Spleen (tissue), 11 donors: ENCODE measurements around the gene TEX14. TPM values are rescaled to one million over a fixed set of nuclear protein-coding genes. Genes with fewer than 3 reads are reported as not detected.
"Not testable (repeated sequence)": the region's sequence is repeated elsewhere in the genome, so short reads cannot be mapped to it uniquely, and the experiment has no call there.

ENCODE experiments used
- DNase-seq: peaks from one replicate; pipeline ENCODE4 v3.0.0-alpha.2; 2020
- H3K27ac ChIP-seq, 8 donors: fragments of 200-600 bp; sonication (generic) in 7 of 8; 1 replicate in 4 of 8; 2 replicates in 4 of 8; pipeline versions ENCODE4 v1.5.0 to v1.8.0; 2016 to 2021; ENCODE audit warnings: inconsistent platforms in 4 of 8, mild to moderate bottlenecking in 4 of 8, moderate library complexity in 1 of 8
- H3K27me3 ChIP-seq, 7 donors: fragments of 200-600 bp; sonication (generic) in 6 of 7; replicated peaks in 1 of 7; 1 replicate in 4 of 7; 2 replicates in 3 of 7; pipeline versions ENCODE4 v1.5.0 to v1.8.0; 2016 to 2021; ENCODE audit warnings: inconsistent platforms in 3 of 7, mild to moderate bottlenecking in 1 of 7
- H3K36me3 ChIP-seq, 6 donors: fragments of 200-600 bp; sonication (generic) in 5 of 6; 1 replicate in 4 of 6; 2 replicates in 2 of 6; pipeline versions ENCODE4 v1.5.0 to v1.8.0; 2016 to 2021; ENCODE audit warnings: inconsistent platforms in 2 of 6
- H3K4me1 ChIP-seq, 6 donors: fragments of 200-600 bp; sonication (generic) in 5 of 6; 1 replicate in 3 of 6; 2 replicates in 3 of 6; pipeline versions ENCODE4 v1.5.0 to v1.8.0; 2016 to 2021; ENCODE audit warnings: inconsistent platforms in 3 of 6
- H3K4me3 ChIP-seq, 8 donors: fragments of 200-600 bp; sonication (generic) in 7 of 8; 1 replicate in 4 of 8; 2 replicates in 4 of 8; pipeline versions ENCODE4 v1.5.0 to v1.8.0; 2016 to 2021; ENCODE audit warnings: inconsistent platforms in 4 of 8, mild to moderate bottlenecking in 4 of 8, moderate library complexity in 2 of 8
- H3K9me3 ChIP-seq, 8 donors: fragments of 200-600 bp; sonication (generic) in 7 of 8; 1 replicate in 4 of 8; 2 replicates in 4 of 8; pipeline versions ENCODE4 v1.5.0 to v1.8.0; 2016 to 2021; ENCODE audit warnings: inconsistent platforms in 4 of 8
- CTCF ChIP-seq, 11 experiments: fragments of 200-600 bp in 7 of 11; fragments of 450-650 bp in 4 of 11; sonication (generic) in 4 of 11; IDR thresholded peaks in 8 of 11; conservative IDR thresholded peaks in 3 of 11; 1 replicate in 7 of 11; 2 replicates in 4 of 11; pipeline versions ENCODE4 v1.4.0 to v1.8.0; 2016 to 2021; ENCODE audit warnings: antibody characterized with exemption in 11 of 11, inconsistent platforms in 4 of 11, mild to moderate bottlenecking in 1 of 11
- POLR2A ChIP-seq, 3 donors: fragments of 450-650 bp; IDR thresholded peaks; one replicate each; pipeline ENCODE4 v1.5.1; 2017; ENCODE audit warnings: antibody characterized with exemption in 3 of 3, mild to moderate bottlenecking in 1 of 3
- POLR2AphosphoS5 ChIP-seq, 3 donors: sonication (generic); formaldehyde crosslinking; IDR thresholded peaks; one replicate each; pipeline ENCODE4 v1.5.1; 2017; ENCODE audit warnings: antibody characterized with exemption in 3 of 3
- WGBS, 5 donors: extraction: QIAGEN DNeasy Blood & Tissue Kit in 3 of 5; methylation state at CpG; one replicate each; pipeline versions ENCODE4 v1.1.5 to v1.1.7; 2013 to 2018; 5-methylcytosine and 5-hydroxymethylcytosine counted together
- intact Hi-C: fragments of 100-400 bp; cut with DNase I; formaldehyde crosslinking; loops from one replicate; pipeline ENCODE4 v1.15.0; 2023; ENCODE audit warnings: low total_unique reads
- polyA plus RNA-seq, 3 donors: library from polyadenylated mRNA; stranded (reverse); fragments of 200-250 nt; gene quantifications; one replicate each; pipeline ENCODE4 v1.2.1, GENCODE V29; 2013
- total RNA-seq, 7 donors: library from RNA; depleted of rRNA in 3 of 7; stranded (reverse); fragments of >200 nt in 3 of 7; fragmentation: NEBNext Ultra II Directional in 4 of 7; extraction: Animal tissue kit (Norgen Biotek cat#: 25700) in 4 of 7; gene quantifications; one replicate each; pipeline versions ENCODE4 v1.1.0 to v1.2.1, GENCODE V29; 2016 to 2021
- donor health status: healthy with polysubstance abuse.
- donor health status: DM: no; HTN: no; CAD: no; lungs with moderate emphysema.
- donor health status: DM: no; HTN: no; CAD: no.
- donor health status: Bipolar disorder and iron deficiency.
- donor health status: healthy.
- donor health status: DM: no; HTN: no; CAD: no.
- donor health status: DM: yes; HTN: yes; CAD: no.

TEX14 gene
- total and polyA plus RNA-seq, 10 donors: 0.17 to 0.70 (median 0.39) TPM; not detected in 1

- H3K27me3 ChIP-seq: peaks cover 0 to 5% (median 0%) of the 10 kb centered on the region in 7 donors
- TF ChIP-seq CTCF (IDR thresholded peaks at IDR 0.05 in 8 of 11, conservative IDR thresholded peaks at IDR 0.05 in 3 of 11): no peak
- no peak for TF ChIP-seq POLR2AphosphoS5 (IDR thresholded peaks at IDR 0.05)
- no peak for TF ChIP-seq POLR2A (IDR thresholded peaks at IDR 0.05)
- DNase-seq: no peak
- no peaks in the 10 kb centered on the region for H3K36me3 ChIP-seq
- H3K27ac ChIP-seq: no peak overlapping the region
- WGBS, 5 donors: 77 to 93% (median 88%) methylated on average over 2 of the region's 2 CpGs
- intact Hi-C loops: no loop called here
- H3K9me3 ChIP-seq: no peaks in the 10 kb centered on the region
- peaks cover 0 to 17% (median 3%) of the 10 kb centered on the region in 6 donors for H3K4me1 ChIP-seq
- no peak overlapping the region for H3K4me3 ChIP-seq
These were observed 27.5 kb downstream of the TEX14 start for GRCh38 chr17:58664302-58664701.

GRCh38 chr17:58661499-58661898 lies 30.3 kb downstream of the TEX14 start:
- TF ChIP-seq CTCF (IDR thresholded peaks at IDR 0.05 in 8 of 11, conservative IDR thresholded peaks at IDR 0.05 in 3 of 11) (no peak), POLR2A (IDR thresholded peaks at IDR 0.05) (no peak), POLR2AphosphoS5 (IDR thresholded peaks at IDR 0.05) (no peak)
- DNase-seq: no peak
- intact Hi-C loops: no loop called here
- Histone ChIP-seq H3K4me3 (no peak overlapping the region), H3K9me3 (no peaks in the 10 kb centered on the region), H3K36me3 (no peaks in the 10 kb centered on the region), H3K27me3 (peaks cover 0 to 5% (median 0%) of the 10 kb centered on the region in 7 donors), H3K27ac (no peak overlapping the region), H3K4me1 (peaks cover 0 to 21% (median 8%) of the 10 kb centered on the region in 6 donors)
- 91 to 97% (median 94%) methylated on average over 22 to 26 of the region's 26 CpGs for WGBS, 5 donors

- Histone ChIP-seq H3K27ac (no peak overlapping the region), H3K4me3 (no peak overlapping the region), H3K36me3 (no peaks in the 10 kb centered on the region), H3K4me1 (peaks cover 0 to 20% (median 7%) of the 10 kb centered on the region in 6 donors), H3K9me3 (no peaks in the 10 kb centered on the region), H3K27me3 (peaks cover 0 to 1% (median 0%) of the 10 kb centered on the region in 7 donors)
- no peak for TF ChIP-seq CTCF (IDR thresholded peaks at IDR 0.05 in 8 of 11, conservative IDR thresholded peaks at IDR 0.05 in 3 of 11)
- TF ChIP-seq POLR2A (IDR thresholded peaks at IDR 0.05): no peak
- no peak for TF ChIP-seq POLR2AphosphoS5 (IDR thresholded peaks at IDR 0.05)
- intact Hi-C loops: no loop called here
- DNase-seq: no peak
- 79 to 90% (median 87%) methylated on average over 4 of the region's 4 CpGs for WGBS, 5 donors
These were observed 31.2 kb downstream of the TEX14 start for GRCh38 chr17:58660621-58661020.

GRCh38 chr17:58659714-58660084 lies 32.1 kb downstream of the TEX14 start:
- H3K9me3 ChIP-seq, H3K36me3 ChIP-seq, H3K27me3 ChIP-seq, intact Hi-C loops, DNase-seq: not testable (repeated sequence)
- H3K4me1 ChIP-seq: peaks cover 0 to 20% (median 7%) of the 10 kb centered on the region in 6 donors
- H3K27ac ChIP-seq: peak overlapping the region in 7 of 8 donors; percentile 71 to 89 (median 86)
- 30 to 51% (median 39%) methylated on average over 9 of the region's 9 CpGs for whole genome bisulfite sequencing, 5 donors
- peak overlapping the region; percentile 27 to 64 (median 38) for H3K4me3 ChIP-seq
